Calu3 (cell line): ENCODE measurements around the gene CROCC. TPM values are rescaled to one million over a fixed set of nuclear protein-coding genes. Genes with fewer than 3 reads are reported as not detected.

Source experiments
- BruUV-seq: library from RNA; stranded (reverse); fragments of 400-500 nt; replicated peaks from 2 replicates; lab custom pipeline; 2021; lab: Mats Ljungman, UMichigan
- CTCF ChIA-PET: fragments of 300-600 bp; sonication (Branson Sonifier 250); formaldehyde crosslinking; loops from one replicate; lab custom pipeline; 2022; ENCODE audit warnings: antibody characterized with exemption; lab: Charles Lee
- DNase-seq: peaks from one replicate; pipeline ENCODE4 v3.0.0; 2022
- H3K27ac Mint-ChIP-seq: one replicate; pipeline ENCODE4 v1.8.0; 2022; ENCODE audit warnings: mixed read lengths; ENCODE audit not compliant: unreplicated experiment
- H3K27me3 Mint-ChIP-seq: one replicate; pipeline ENCODE4 v1.8.0; 2022; ENCODE audit warnings: mixed read lengths; ENCODE audit not compliant: unreplicated experiment
- H3K36me3 Mint-ChIP-seq: one replicate; pipeline ENCODE4 v1.8.0; 2022; ENCODE audit warnings: mild to moderate bottlenecking, moderate library complexity, mixed read lengths; ENCODE audit not compliant: insufficient read depth, unreplicated experiment
- H3K4me1 Mint-ChIP-seq: one replicate; pipeline ENCODE4 v1.8.0; 2022; ENCODE audit warnings: mild to moderate bottlenecking, low read depth, mixed read lengths; ENCODE audit not compliant: unreplicated experiment
- H3K4me3 Mint-ChIP-seq: one replicate; pipeline ENCODE4 v1.8.0; 2022; ENCODE audit warnings: mild to moderate bottlenecking, low read depth, moderate library complexity, mixed read lengths; ENCODE audit not compliant: unreplicated experiment
- H3K9me3 Mint-ChIP-seq: one replicate; pipeline ENCODE4 v1.8.0; 2022; ENCODE audit warnings: low read depth, mixed read lengths; ENCODE audit not compliant: unreplicated experiment
- intact Hi-C: fragments of 100-400 bp; cut with micrococcal nuclease; formaldehyde crosslinking; loops from one replicate; pipeline ENCODE4 v1.10.0; 2022; ENCODE audit not compliant: unreplicated experiment
- total RNA-seq: library from RNA; stranded (reverse); gene quantifications from 2 replicates; pipeline ENCODE4 v1.2.3, GENCODE V29; 2022
- TF ChIP-seq, protein P1 (sequence below): fragments of 200-600 bp; IDR thresholded peaks from one replicate; pipeline ENCODE4 v1.8.0; 2022; ENCODE audit warnings: antibody characterized with exemption; ENCODE audit not compliant: unreplicated experiment

CROCC gene
- total RNA-seq, 1 experiment from 2014 or later = 12.0 TPM

DNA sequence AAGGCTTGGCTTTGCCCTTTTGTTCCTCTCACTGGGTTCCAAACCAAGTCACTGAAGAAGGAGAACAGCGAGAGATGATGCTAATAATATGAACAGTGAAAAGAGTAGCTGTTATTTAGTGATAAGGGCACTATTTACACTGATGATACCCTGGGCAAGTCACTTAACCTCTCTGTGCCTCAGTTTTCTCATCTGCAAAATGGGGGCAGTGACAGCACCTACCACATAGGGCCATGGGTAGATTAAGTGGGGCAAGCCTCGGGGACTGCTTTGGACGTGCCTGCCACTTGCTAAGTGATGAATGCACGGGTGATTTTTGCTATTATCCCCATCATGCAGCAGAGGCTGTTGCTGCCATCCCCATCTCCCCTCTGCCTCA is 80.8 kb downstream of the CROCC start:
- Mint-ChIP-seq H3K4me1 (no peaks in the 10 kb centered on the region), H3K27me3 (no peaks in the 10 kb centered on the region), H3K4me3 (no peak overlapping the region), H3K36me3 (peaks cover 6% of the 10 kb centered on the region), H3K27ac (no peak overlapping the region), H3K9me3 (no peaks in the 10 kb centered on the region)
- DNase-seq = no peak
- intact Hi-C loops = no loop called here
- TF ChIP-seq, protein P1, sequence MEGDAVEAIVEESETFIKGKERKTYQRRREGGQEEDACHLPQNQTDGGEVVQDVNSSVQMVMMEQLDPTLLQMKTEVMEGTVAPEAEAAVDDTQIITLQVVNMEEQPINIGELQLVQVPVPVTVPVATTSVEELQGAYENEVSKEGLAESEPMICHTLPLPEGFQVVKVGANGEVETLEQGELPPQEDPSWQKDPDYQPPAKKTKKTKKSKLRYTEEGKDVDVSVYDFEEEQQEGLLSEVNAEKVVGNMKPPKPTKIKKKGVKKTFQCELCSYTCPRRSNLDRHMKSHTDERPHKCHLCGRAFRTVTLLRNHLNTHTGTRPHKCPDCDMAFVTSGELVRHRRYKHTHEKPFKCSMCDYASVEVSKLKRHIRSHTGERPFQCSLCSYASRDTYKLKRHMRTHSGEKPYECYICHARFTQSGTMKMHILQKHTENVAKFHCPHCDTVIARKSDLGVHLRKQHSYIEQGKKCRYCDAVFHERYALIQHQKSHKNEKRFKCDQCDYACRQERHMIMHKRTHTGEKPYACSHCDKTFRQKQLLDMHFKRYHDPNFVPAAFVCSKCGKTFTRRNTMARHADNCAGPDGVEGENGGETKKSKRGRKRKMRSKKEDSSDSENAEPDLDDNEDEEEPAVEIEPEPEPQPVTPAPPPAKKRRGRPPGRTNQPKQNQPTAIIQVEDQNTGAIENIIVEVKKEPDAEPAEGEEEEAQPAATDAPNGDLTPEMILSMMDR = no peak
- CTCF ChIA-PET = no interaction called here
- BruUV-seq = no TSS peak

DNA sequence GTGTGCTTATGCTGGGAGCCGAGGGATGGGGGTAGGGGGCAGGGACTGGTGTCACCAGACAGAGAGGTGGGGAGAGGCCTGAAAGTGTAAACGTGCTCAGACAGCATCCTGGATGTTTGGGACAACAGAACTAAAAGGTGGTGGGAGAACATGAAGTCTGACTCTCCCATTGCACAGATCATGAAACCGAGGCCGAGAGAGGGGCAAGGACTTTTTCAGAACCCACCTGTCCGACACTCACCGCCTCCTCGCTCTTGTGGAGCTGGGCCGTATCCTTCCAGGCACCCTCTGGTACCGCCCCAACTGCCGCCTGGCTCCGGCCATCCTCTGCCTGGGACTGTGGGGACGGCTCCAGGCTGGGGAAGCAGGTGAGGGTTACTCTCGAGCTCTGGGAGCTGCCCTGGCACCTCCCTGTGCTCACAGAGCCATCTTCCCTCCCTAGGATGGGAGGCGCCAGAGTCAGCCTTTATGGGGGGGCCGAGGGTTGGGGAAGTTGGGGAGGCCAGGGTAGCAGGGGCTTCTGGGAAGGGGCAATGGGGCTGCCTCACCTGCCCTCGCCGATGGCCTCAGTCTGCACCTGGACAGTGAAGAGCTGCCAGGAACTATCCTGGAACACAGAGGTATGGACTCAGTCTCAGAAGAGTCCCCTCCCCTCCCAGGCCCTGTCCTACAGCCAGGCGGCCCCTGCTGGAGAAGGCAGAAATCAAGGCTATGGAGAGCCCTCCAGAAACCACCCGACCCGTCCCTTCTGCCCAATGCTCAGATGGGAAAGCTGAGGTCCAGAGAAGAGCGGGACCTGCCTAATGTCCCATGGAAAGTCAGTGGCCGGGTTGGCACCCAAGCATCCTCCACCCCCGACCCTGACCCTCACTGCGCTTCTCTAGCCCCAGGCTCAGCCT is 83.0 kb downstream of the CROCC start:
- Mint-ChIP-seq H3K4me1 (no peaks in the 10 kb centered on the region), H3K4me3 (no peak overlapping the region), H3K27me3 (no peaks in the 10 kb centered on the region), H3K36me3 (peaks cover 6% of the 10 kb centered on the region), H3K27ac (no peak overlapping the region), H3K9me3 (no peaks in the 10 kb centered on the region)
- CTCF ChIA-PET = no interaction called here
- TF ChIP-seq, protein P1 = no peak
- DNase-seq = no peak
- no TSS peak for BruUV-seq
- intact Hi-C loops = no loop called here

DNA sequence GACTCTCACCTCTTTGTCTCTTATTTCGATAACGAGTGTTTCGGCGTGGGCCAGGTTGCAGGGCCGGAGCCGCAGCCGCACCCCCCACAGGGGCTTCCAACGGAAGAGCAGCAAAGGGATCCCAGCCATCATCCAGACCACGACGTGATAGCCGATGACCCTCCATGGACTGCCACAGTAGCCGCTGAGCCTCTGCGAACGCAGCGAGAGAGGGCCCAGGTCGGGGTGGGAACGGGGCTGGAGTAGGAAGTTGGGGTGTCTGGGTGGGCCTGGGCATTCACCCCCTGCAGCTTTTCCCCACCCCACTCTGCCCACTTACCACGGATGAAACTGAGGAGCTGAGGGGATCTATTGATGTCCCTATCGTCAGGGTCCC is 83.6 kb downstream of the CROCC start:
- intact Hi-C loops = no loop called here
- no peaks in the 10 kb centered on the region for H3K27me3 Mint-ChIP-seq
- CTCF ChIA-PET = no interaction called here
- no peaks in the 10 kb centered on the region for H3K4me1 Mint-ChIP-seq
- BruUV-seq = no TSS peak
- H3K9me3 Mint-ChIP-seq = no peaks in the 10 kb centered on the region
- peaks cover 6% of the 10 kb centered on the region for H3K36me3 Mint-ChIP-seq
- TF ChIP-seq, protein P1 = no peak
- H3K27ac Mint-ChIP-seq = no peak overlapping the region
- DNase-seq = no peak
- no peak overlapping the region for H3K4me3 Mint-ChIP-seq

DNA sequence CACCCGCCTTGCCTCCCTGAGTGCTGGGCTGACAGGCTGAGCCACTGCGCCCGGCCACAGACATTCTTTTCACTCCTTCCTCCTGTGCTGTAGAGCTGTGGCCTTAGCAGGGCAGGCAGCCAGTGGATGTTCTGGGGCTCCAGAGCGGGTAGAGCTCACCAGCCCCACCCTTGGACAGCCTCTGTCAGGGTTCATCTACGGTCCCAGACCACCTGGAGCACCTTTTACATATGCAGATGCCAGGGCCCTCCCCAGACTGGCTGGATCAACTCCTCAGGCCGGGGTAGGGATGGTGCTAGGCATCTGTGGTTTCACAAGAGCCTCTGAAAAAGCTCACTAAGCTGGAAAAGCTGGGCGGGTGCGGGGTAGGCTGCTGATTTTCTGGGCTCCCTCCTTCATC is 85.4 kb downstream of the CROCC start:
- Mint-ChIP-seq H3K9me3 (no peaks in the 10 kb centered on the region), H3K4me3 (no peak overlapping the region), H3K4me1 (peaks cover 3% of the 10 kb centered on the region), H3K27ac (no peak overlapping the region), H3K27me3 (no peaks in the 10 kb centered on the region), H3K36me3 (peaks cover 6% of the 10 kb centered on the region)
- CTCF ChIA-PET = no interaction called here
- TF ChIP-seq, protein P1 = no peak
- no TSS peak for BruUV-seq
- intact Hi-C loops = no loop called here
- no peak for DNase-seq
